ENCODE results near the gene PATE1.

PATE1 gene

DNA sequence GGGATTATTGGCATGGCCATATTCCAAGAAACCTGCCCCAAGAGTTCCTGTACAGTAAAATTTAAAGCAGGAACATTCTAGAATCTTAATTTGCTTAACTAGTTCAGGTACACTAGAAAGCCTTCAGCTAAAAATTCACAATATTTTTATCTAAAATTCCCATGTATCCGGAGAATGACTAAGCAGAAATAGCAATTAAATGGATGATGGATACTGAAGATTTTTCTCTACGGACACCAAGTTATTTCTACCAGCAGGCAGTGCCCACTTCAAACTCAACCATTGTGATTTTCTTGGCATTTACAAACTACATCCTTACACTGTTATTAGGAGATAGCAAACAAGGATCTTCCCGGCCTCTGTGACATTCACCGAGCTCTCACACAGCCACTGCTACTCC is 44.7 kb downstream of the PATE1 start:
- no peak for DNase-seq (ENCODE audit: low read depth)

DNA sequence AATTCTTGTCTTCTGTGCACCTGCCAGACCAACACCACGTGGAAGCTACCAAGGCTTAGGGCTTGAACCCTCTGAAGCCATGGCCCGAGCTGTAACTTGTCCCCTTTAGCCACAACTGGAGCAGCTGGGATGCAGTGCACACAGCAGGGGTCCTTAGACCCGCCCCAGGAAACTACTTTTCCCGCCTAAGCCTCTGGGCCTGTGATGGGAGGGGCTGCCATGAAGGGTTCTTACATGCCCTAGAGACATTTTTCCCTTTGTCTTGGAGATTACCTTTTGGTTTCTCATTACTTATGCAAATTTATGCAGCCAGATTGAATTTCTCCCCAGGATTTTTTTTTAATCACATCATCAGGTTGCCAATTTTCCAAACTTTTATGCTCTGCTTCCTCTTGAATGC is 51.6 kb downstream of the PATE1 start:
- no peak for DNase-seq (ENCODE audit: low read depth)
